Retinal pigment epithelial cell (primary cell): Measurements from ENCODE around the gene SEC14L1.
"Not testable (repeated sequence)": the region's sequence is repeated elsewhere in the genome, so short reads cannot be mapped to it uniquely, and the experiment has no call there.

Experiments used
- DNase-seq: peaks from one replicate; pipeline ENCODE4 v3.0.0-alpha.2; 2010; ENCODE audit warnings: low read depth
- H3K4me3 ChIP-seq: 2 replicates; pipeline ENCODE4 v1.5.1; 2011; ENCODE audit warnings: mild to moderate bottlenecking, low read length, control low read depth, moderate library complexity
- CTCF ChIP-seq: conservative IDR thresholded peaks from 2 replicates; pipeline ENCODE4 v1.5.1; 2011; ENCODE audit warnings: low read depth, low read length, control low read depth, inconsistent platforms

SEC14L1 gene

DNA sequence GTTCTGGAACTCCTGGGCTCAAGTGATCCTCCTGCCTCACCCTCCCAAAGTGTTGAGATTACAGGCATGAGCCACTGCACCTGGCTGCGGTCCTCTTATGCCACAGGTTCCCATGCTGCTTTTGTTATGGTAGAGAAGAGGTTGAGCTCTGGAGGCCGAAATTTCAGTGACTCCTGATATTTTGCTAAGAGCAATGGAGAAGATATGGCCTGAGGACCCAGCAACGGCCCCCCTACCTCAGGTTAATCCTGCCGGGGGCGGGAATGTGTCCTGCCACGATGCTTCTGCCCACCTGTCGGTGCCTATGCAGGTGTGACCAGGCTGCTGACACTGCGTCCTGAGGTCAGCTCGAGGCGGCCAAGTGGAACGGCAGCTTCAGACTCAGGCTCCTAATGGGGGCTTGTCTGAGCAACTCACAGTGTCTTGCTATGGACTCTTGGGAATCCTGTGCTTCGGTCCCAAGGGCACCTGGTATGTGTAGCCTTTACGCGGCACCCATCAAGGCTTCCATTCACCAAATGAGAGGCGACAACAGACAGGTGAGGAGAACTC lies 7.6 kb upstream of the SEC14L1 start:
- no peak overlapping the region for H3K4me3 ChIP-seq
- no peak for TF ChIP-seq CTCF
- no peak for DNase-seq

DNA sequence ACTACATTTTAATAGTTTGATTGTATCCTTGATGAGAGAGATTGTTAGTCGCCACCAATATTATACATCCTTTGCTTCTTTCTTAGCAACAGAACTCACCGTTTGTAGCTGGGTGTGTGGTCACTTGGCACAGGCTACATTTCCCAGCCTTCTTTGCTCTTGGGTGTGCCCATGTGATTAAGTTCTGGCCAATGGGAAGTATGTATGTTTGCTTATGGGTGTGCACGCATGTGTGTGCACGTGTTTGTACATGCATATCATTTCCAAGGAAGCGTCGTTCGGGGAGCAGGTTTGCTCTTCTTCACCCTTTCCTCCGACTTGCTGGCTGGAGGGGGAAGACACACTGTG lies 4.4 kb upstream of the SEC14L1 start:
- DNase-seq: no peak
- no peak overlapping the region for H3K4me3 ChIP-seq
- no peak for TF ChIP-seq CTCF

- no peak overlapping the region for H3K4me3 ChIP-seq
- DNase-seq: no peak
- no peak for TF ChIP-seq CTCF
Measured at GRCh38 chr17:77137111-77137510, 3.7 kb upstream of the SEC14L1 start.

DNA sequence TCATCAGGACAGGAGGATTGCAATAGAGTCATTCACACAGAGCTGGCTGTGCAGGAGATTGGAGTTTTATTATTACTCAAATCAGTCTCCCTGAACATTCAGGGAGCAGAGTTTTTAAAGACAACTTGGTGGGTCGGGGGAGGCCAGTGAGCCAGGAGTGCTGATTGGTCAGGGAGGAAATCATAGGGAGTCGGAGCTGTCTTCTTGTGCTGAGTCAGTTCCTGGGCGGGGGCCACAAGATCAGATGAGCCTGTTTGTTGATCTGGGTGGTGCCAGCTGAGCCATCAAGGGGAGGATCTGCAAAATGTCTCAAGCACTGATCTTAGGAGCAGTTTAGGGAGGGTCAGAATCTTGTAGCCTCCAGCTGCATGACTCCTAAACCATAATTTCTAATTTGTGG lies 2.9 kb upstream of the SEC14L1 start:
- not testable (repeated sequence) for DNase-seq, H3K4me3 ChIP-seq

DNA sequence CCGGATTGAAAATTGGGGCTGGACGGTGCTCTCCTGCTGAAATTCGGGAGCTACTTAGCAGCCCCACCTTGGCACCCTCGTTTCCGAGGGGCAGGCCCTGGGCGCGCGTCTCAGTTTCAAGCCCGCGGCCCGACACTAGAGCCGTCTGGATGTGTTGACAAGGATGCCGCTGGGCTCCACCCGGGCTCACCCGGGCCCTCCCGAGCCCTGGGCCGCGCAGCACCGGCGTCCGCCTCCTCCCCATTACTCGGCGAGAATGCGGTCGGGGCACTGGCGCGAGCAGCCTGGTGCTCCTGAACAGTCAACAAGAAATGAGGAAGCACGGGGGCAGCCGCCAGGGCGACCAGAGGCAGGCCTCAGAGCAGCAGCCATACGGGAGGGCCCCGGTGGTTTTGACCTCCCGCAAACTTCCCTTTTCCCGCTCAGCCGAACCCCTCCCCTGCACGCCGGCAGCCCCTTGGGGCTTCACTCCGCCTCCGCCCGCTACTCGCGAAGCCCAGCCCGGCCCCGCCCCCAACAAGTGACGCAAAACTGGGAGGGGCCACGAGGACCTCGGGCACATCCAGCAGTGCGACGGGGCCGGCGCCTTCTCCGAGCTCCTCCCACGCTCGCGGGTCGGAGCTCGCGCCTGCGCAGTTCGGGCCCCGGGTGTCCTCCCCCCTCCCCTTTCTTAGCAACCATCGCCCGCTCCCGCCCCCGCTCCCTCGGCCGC lies 447 bp upstream of the SEC14L1 start:
- TF ChIP-seq CTCF: no peak
- peak overlapping the region; percentile 58 for H3K4me3 ChIP-seq
- DNase-seq: peak; percentile 84

- no peak for DNase-seq
- peak overlapping the region; percentile 91 for H3K4me3 ChIP-seq
- TF ChIP-seq CTCF: no peak
Measured at GRCh38 chr17:77141846-77142449, 1.2 kb downstream of the SEC14L1 start.

DNA sequence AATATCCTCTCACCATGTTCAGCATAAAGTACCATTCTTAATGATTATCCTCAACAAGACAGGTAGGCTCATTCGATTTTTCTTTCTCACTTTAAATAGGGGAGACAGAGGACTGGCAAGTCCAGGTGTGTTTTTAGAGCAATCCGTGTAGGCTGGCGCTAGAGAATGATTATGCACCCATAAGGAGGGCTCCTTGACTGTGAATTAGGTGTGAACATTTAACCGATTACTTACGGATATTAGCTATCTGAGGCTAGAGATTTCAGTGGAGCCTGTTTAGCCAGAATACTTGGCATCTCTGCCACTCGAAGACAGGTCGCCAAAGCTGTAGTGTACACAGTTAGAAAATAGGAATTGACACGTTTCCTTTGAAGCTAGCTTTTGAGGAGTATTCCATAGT lies 1.9 kb downstream of the SEC14L1 start:
- TF ChIP-seq CTCF: no peak
- DNase-seq: no peak
- peak overlapping the region; percentile 91 for H3K4me3 ChIP-seq
